Endometrial microvascular endothelial cells (primary cell): Measurements from ENCODE around the gene FGR. TPM values are rescaled to one million over a fixed set of nuclear protein-coding genes. Genes with fewer than 3 reads are reported as not detected.
"Not testable (repeated sequence)": the region's sequence is repeated elsewhere in the genome, so short reads cannot be mapped to it uniquely, and the experiment has no call there.

ENCODE experiments used
- in situ Hi-C: cut with HindIII; loops from 2 replicates; pipeline ENCODE4 v1.10.0; 2017; ENCODE audit warnings: low sequenced_read_pairs, low pct_unique_long_range_greater_than_20kb; ENCODE audit errors: inconsistent ontology term
- total RNA-seq: library from RNA; depleted of rRNA; stranded (reverse); fragments of >200 nt; gene quantifications from one replicate; pipeline ENCODE4 v1.2.3, GENCODE V29; 2015; ENCODE audit errors: inconsistent ontology term

Gene FGR
- total RNA-seq, 1 donor from 2014 or later = not detected

DNA sequence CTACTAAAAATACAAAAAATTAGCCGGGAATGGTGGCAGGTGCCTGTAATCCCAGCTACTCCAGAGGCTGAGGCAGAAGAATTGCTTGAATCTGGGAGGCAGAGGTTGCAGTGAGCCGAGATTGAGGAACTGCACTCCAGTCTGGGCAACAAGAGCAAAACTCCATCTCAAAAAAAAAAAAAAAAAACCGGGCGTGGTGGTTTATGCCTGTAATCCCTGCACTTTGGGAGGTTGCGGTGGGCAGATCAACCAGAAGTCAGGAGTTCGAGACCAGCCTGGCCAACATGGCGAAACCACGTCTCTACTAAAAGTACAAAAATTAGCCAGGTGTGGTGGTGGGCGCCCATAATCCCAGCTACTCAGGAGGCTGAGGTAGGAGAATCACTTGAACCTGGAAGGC lies 5.5 kb upstream of the FGR start:
- in situ Hi-C loops = not testable (repeated sequence)

DNA sequence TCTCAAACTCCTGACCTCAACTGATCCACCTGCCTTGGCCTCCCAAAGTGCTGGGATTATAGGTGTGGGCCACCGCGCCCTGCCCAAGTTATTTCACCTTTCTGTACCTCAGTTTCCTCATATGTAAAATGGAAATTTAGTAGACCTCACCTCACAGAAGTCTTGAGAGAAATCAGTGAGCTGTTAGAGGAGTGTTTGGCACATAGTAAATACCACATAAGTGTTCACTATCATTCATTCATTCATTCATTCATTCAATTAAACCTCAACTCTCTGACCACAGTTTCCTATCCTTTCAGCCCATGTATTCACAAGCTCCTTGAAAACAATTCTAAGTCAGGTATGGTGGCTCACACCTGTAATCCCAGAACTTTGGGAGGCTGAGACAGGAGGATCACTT lies 3.8 kb upstream of the FGR start:
- in situ Hi-C loops = no loop called here

DNA sequence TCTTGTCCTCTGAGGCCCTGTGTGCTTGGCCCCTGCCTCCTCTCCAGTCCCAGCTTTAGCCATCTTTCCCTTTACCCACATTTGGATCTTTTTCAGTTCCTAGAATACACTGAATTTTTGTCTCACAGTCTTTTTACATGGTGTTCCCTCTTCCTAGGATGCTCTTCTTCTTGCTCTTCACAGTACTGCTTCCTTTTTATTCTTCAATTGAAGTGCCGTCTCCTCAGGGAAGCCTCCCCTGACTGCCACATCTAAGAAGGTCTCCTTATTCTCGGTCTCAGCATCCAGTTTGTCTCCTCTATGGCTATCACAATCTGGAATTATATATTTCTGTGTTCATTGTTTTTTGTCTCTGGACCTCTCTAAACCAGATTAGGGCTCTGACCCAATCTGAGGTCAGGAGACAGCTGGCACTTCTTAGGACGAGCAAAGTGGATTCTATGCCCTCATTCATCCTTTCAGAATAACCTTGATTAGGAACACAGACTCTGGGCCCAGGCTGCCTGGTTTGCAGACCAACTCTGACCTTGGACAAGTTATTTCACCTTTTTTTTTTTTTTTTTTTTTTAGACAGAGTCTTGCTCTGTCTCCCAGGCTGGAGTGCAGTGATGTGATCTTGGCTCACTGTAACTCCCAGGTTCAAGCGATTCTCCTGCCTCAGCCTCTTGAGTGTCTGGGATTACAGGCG lies 3.2 kb upstream of the FGR start:
- in situ Hi-C loops = no loop called here

DNA sequence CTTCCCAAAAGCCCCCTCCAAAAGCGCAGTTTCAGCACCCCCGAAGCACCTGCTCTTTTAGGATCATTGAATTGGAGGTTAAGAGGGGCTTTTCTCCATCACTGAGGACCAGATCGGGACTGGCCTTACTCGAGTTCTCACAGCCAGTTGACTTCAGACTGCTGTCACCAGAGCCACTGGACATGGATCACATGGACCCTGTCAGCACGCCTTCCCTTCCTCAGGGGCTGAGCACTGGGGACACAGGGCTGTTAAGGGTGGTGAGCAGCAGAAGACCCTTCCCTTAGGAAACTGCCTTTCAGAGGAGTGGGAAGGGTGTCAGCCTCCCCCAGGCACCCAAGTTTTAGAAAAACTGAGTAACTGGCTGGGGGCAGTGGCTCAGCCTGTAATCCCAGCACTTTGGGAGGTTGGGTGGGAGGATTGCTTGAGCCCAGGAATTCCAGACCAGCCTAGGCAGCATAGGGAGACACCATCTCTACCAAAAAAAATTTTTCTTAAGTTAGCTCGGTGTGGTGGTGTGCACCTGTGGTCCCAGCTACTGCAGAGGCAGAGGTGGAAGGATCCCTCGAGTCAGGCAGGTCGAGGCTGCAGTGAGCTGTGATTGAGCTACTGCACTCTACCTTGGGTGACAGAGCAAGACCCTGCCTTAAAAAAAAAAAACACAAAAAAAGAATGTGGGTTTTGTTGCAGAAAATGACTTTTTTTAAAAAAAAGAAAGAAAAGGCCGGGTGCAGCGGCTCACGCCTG lies 584 bp upstream of the FGR start:
- in situ Hi-C loops = no loop called here

DNA sequence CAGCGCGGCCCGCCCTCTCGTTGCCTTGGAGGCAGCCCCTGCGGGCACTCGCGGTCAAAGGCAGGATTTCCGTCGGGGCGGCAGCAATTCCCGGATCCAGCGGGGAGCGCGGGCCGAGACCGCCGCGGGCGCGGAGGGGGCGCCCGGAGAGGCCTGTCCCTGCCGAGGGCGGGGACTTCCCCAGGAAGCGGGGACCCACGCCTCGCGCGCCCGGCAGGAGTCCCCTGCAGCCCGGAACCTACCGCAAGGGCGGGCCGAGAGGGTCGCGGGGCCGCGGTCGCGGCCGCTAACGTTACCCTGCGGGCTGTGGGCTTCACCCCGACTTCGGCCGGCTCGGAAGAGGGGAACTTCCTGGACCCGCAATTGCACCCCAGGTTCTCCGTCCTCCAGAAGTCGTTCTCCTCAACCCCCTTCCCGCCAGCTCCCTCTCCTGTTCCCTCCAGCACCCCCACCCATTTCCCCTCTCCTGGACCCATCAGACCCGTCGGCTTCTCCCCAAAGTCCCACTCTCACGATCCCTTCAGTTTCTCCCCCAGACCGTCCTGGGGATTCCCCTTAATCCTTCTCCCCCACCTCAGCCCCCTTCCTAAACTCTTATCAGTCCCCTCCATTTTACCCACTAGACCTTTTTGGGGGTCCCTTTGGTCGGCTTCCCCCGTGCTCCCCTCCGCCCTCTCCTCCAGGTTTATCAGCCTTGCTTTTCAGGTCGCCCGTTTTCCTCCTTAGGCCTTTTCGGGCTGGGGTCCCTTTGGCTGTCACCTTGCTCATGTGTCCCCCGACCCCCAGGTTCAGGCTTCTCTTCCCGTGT lies 604 bp downstream of the FGR start:
- in situ Hi-C loops = no loop called here

DNA sequence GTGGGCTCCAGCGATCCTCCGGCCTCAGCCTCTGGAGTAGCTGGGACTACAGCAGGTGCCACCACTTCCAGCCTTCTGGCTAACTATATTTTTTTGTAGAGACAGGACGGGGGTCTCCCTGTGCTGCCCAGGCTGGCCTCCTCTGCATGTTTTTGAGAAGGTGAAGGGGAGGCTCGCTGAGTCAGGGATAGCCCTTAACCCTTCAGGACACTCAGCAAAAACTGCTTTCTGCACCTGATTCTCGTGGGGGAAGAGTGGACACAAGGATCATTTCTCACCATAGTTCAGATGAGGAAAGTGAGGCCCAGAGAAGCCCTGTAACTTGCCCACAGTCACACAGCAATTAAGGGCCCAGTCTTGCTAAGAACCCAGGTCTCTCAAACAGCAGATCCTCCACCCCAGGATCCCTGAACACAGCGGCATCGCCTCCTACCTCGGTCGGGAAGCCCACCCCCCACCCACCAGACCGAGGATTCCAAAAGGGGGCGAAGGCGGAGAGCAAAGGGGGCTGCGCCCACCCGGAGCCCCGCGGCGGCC lies 1.3 kb downstream of the FGR start:
- in situ Hi-C loops = no loop called here

DNA sequence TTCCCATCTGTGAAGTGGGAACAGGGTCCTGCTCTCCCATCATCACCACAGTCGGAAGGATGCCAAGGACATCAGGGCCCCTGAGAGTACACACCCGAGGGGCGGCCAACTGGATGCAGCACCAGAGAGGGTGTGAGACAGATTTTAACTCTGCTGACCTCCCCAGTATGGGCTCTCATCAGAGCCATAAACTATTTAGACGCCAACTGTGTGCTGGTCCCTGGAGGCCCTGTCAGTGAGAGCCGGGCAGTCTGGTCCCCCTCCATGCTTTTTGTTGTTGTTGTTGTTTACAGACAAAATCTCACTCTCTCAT lies 1.7 kb downstream of the FGR start:
- in situ Hi-C loops = no loop called here

DNA sequence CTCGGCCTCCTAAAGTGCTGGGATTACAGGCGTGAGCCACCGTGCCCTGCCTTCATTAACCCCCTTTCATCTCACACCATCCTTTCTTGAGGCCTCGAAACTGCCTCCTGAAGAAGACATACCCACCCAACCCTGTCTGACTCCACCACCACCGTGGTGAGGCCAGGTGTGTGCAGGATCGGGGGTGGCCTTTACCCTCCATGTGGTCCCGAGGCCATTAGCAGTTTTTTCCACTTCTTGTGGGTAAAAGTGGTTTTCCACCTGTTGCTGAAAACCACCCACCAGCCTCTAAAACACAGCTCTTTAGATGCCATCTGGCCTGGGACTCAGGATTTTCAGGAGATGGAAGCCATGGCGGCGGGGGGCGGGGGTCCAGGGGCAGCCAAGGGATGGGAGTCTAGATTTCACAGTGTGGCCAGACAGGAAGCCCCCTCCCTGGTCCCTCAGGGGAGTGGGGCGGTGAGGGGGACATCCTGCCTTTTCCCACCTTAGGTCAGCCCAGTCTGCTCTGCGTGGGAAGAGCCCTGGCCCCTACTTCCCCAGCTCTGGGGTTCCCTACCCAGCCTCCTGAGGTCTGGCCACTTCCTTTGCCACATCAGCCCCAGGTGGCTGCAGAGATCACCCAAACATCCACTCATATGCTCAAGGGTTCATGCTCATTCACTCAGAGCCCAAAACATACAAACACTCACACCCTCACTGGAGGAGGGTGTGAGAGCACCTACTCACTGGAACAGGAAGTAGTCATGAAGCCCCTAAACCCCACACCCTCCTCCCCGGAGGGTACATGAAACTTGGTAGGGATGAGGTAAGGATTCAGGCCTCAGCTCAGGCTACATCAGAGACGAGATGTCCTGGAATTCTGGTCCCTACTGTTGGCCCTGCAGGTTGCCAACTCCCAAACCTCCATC lies 2.3 kb downstream of the FGR start:
- in situ Hi-C loops = no loop called here

DNA sequence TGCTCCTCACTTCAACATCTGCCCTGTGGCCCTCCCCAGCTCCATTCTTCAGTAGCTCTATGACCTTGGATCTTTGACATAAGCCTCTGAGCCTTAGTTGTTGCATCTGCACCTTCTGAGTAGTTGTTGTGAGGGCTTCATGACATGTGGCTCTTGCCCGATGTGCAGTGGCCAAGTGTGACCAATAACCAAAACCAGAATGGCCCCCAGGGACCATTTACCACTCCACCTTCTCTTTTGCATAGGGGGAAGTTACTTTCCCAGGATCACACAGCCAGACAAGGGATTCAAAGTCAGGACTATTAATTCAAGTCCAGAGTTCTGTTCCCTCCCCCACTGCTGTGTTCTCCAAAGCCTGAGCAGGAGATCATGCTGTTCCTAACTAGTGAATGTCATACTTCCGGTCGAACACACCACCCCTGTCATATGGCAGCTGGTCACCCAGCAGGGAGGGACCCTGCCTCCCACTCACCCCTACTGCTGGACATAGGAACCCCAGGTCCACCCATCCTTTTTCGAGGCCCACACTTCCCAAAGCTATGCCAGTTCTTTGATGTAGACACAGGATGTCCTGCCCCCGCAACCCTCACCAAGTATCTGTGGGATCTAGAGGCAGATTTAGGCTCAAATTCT lies 4.0 kb downstream of the FGR start:
- in situ Hi-C loops = no loop called here

DNA sequence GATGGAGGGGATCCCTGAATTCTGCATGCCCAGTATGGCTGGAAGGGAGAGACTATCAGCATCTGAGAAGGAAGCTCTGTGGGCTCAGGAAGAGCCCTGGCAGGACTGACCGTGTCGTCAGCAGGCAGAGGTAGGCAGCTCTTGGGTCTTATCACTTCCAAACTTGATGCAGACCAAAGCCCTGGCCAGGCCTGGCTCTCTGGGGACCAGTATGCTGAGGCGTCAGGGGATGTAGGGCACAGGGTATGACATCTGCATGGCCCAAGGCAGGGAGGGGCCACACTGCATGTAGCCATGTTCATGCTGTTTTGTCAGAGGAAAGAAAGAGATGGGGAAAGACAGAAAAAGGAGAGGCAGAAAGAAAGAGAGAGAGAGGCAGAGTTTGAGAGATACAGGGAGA lies 6.3 kb downstream of the FGR start:
- in situ Hi-C loops = no loop called here

DNA sequence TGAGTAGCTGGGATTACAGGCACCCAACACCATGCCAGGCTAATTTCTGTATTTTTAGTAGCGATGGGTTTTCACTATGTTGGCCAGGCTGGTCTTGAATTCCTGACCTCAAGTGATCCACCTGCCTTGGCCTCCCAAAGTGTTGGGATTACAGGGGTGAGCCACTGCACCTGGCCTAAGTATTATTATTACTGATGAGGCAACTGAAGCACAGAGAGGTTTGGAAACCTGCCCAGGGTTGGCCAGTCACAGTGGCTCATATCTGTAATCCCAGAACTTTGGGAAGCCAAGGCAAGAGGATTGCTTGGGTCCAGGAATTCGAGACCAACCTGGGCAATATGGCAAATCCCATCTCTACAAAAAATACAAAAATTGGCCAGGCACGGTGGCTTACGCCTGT lies 7.3 kb downstream of the FGR start:
- in situ Hi-C loops = not testable (repeated sequence)

DNA sequence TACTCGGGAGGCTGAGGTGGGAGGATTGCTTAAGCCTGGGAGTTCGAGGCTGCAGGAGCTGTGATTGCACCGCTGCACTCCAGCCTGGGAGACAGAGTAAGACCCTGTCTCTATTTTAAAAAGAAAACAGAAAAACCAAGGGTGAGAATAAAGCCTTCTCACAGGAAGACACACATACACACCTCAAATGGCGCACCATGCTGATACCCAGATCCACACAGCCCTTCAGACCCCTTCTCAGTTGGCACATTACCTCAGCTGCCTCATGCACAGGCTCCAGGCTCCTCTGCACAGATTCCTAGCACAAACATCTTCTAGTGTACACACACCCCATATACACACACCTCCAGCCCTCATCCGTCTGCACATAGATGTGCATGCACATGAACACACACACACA lies 7.9 kb downstream of the FGR start:
- in situ Hi-C loops = no loop called here

DNA sequence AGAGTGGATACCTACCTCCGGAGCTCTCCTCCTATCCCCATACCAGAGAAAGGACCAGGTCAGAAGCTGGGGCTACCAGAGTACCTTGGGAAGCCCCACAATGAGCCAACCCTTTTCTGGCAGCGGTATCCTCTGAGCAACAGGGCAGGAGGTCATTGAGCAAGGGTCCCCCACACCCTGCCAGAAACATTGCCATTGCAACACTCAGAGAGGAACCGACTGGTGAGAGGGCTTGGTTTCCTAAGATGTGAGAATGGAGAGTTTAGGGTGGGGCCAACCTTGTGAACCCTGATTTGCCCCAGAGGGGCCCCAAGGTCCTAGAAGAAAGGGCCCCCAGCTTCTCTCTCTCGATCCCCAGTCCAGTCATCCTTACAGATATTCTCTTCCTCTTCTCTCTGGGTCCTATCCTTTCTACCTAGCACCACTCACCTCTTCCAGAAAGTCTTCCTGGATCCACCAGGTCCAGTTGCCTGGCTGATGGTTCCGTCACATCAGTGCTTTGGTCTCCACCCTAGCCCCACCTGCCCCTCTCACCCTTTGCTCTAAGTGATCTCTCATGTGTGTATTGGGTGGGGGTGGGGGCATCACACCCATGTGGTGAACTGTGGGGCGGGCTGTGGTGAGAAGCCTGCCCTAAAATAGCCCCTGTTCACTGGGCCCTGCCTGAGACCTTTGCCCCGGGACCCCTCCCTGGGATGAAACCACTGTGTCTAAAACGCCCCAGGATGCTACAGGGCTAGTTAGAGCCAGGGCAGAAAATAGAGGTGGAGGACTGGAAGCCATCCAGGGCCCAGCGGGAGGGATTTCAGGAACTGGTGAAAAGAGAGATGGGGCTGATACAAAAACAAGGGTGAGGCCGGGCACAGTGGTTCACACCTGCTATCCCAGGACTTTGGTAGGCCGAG lies 8.7 kb downstream of the FGR start:
- in situ Hi-C loops = no loop called here

DNA sequence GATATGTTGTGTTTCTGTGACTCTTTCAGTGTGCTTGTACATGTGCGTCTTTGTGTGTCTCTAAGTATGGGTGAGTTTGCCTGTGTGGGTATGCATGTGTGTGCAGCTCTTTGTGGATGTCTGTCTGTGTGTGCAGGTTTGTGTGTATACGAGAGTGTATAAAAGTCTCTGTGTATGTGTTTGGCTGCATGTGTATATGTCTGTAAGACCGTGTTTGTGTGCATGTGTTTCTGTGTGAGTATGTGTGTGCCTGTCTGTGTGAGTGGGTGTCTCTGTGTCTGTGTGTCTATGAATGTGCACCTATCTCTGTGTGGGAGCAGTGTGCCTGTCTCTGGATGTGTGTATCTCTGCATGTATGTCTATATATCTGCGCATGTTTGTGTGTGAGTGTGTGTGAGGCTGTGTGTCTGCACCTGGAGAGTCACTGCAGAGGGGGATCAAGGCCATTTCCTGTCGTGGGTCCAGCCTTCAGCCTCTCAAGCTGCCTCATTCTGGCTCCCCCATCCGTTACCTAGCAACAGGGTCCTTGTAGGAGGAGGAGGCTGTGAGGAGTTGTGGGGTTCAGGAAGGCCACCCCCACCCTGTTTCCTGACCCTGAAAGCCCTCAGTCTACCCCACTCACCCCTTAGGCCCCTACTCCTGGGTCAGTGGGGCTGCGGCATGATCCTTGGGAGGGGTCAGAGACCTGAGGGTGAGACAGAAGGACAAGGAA lies 10.4 kb downstream of the FGR start:
- in situ Hi-C loops = no loop called here

DNA sequence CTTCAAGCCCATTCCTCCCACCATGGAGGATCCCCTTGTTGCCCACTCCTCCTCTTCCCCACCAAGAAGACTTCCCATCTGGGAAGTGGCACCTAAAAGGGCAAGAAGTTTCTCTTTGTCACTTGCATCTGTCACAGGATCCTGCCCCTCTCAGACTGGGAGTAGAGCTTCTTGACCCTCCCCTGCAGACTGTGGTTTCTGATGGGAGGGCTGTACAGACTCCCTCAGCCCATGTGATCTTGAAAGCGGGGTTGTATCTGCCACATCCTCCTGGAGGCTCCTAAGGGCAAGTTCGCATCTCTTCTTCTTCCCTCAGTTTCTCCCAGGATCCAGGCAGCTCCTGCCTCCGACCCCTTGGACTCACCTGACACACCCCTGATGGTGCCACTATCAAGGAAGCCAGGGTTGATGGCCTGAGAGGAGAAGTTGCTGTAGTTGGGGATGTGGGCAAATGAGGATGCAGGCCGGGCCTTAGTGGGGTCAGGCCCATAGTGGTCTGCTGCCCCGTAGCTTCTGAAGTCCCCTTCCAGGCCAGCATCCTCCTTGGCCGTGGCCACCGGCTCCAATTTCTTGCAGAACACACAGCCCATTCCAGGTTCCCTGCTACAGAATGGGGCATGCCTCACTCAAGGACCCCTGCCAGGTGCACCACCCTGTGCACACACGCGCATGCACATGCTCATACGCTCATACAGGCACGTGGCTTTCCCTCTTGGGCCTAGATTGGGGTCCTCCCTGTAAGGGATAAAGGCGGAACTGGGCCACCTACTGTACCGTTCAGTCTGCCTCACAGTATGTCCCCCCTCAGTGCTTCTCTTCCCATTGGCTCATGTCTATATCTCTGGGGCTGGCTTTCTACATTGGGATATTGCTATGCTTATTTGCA lies 11.4 kb downstream of the FGR start:
- in situ Hi-C loops = no loop called here

DNA sequence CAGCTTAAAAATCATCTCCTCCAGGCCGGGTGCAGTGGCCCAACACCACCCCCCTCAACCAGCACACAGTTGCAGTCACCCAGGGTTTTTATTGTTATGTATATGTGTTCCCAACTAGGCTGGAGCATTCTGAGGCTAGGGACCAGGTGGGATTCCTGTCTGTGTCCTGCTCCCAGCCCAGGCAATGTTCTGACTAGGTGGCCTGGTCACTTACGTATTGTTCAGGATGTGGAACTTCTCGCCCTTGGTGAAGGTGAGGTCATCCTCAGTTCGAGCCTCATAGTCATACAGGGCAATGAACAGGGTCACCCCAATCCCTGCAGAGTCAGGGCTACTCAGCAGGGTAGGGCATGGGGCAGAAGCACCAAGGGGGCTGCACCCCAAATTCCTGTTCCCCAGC lies 12.2 kb downstream of the FGR start:
- in situ Hi-C loops = no loop called here
